ENCODE data around the gene CYP27B1. TPM values are rescaled to one million over a fixed set of nuclear protein-coding genes. Genes with fewer than 3 reads are reported as not detected.

CYP27B1 gene
- total and polyA plus RNA-seq, 9 of the 15 experiments (the other 6 are each of a cell fraction or from before 2014, with no cell fraction given), result 0.18 to 4.2 (median 1.8) TPM

- TF ChIP-seq FOXJ3 (CRISPR knock-in tag; IDR thresholded peaks at IDR 0.05), result no peak
- no peak for TF ChIP-seq ZNF174 (CRISPR knock-in tag; IDR thresholded peaks at IDR 0.05)
- 0 out of 2 replicates have a peak, but pooled peaks have one; percentile 3 for TF ChIP-seq RFX7 (CRISPR knock-in tag; IDR thresholded peaks at IDR 0.05)
- TF ChIP-seq ELF4 (CRISPR knock-in tag; IDR thresholded peaks at IDR 0.05), result no peak
- TF ChIP-seq RFX5 (IDR thresholded peaks at IDR 0.05; ENCODE audit: low read depth, low read length), result peak; percentile 66; the same call in 1 of the 2 replicates
- TF ChIP-seq BRCA1 (IDR thresholded peaks at IDR 0.05), result no peak
- TF ChIP-seq BRCA1 (CRISPR knock-in tag; IDR thresholded peaks at IDR 0.05), result no peak
- no peak for TF ChIP-seq ARID2 (IDR thresholded peaks at IDR 0.05)
- TF ChIP-seq CEBPZ (IDR thresholded peaks at IDR 0.05; ENCODE audit: borderline replicate concordance, low read depth, low read length), result peak; percentile 49; the same call in 1 of the 2 replicates
- TF ChIP-seq RCOR1 (IDR thresholded peaks at IDR 0.05; ENCODE audit: borderline replicate concordance in 1 of 2, low read depth in 2 of 2, low read length in 2 of 2), result no peak
- peak; percentile 57; the same call in 1 of the 2 replicates for TF ChIP-seq CXXC5 (CRISPR knock-in tag; IDR thresholded peaks at IDR 0.05)
- TF ChIP-seq ZBTB12 (CRISPR knock-in tag; IDR thresholded peaks at IDR 0.05), result peak; percentile 8; the same call in 1 of the 2 replicates
- no peak for TF ChIP-seq NELFE (IDR thresholded peaks at IDR 0.05; ENCODE audit: insufficient read depth, insufficient read length)
- no peak for TF ChIP-seq ZNF445 (CRISPR knock-in tag; IDR thresholded peaks at IDR 0.05; ENCODE audit: low read depth)
- no peak for TF ChIP-seq TEAD4 (IDR thresholded peaks at IDR 0.05; ENCODE audit: low read length)
- no peak for TF ChIP-seq TEAD4 (CRISPR knock-in tag; IDR thresholded peaks at IDR 0.05; ENCODE audit: borderline replicate concordance)
- 0 out of 2 replicates have a peak, but pooled peaks have one; percentile 52 for TF ChIP-seq ZNF511 (CRISPR knock-in tag; IDR thresholded peaks at IDR 0.05)
- TF ChIP-seq MLLT1 (IDR thresholded peaks at IDR 0.05), result 0 out of 4 replicates have a peak, but pooled peaks of 1 of the 2 experiments have one; percentile 24
- TF ChIP-seq ZNF316 (IDR thresholded peaks at IDR 0.05), result no peak
- TF ChIP-seq NFRKB (IDR thresholded peaks at IDR 0.05; ENCODE audit: low read depth), result peak; percentile 64; the same call in 1 of the 2 replicates
- peak; percentile 72 for TF ChIP-seq POLR2B (IDR thresholded peaks at IDR 0.05; ENCODE audit: low read depth, partially characterized antibody)
- TF ChIP-seq ZBTB26 (CRISPR knock-in tag; IDR thresholded peaks at IDR 0.05), result no peak
These were observed 21.9 kb downstream of the CYP27B1 start, which contains the start of gene TSPAN31 (continued) for GRCh38 chr12:57744777-57745484.
